OCI-LY1 (cell line): ENCODE results near the gene WNT6.

Experiments
- H2AFZ ChIP-seq: fragments of 200-600 bp; sonication (generic), shearing (Covaris generic); 2 replicates; pipeline ENCODE4 v1.6.0; 2014; ENCODE audit warnings: antibody characterized with exemption, mild to moderate bottlenecking, low read length
- H3F3A ChIP-seq: fragments of 200-600 bp; sonication (generic), shearing (Covaris generic); 2 replicates; pipeline ENCODE4 v1.6.0; 2014; ENCODE audit warnings: mild to moderate bottlenecking, antibody characterized with exemption, low read length, moderate library complexity; ENCODE audit not compliant: insufficient read depth
- H3K27ac ChIP-seq: fragments of 200-600 bp; sonication (generic); 2 replicates; pipeline ENCODE4 v1.5.1; 2014; ENCODE audit warnings: low read length, mixed run types, mild to moderate bottlenecking, low read depth; ENCODE audit not compliant: poor library complexity, severe bottlenecking
- H3K27me3 ChIP-seq: fragments of 200-600 bp; sonication (generic); 2 replicates; pipeline ENCODE4 v1.6.0; 2014; ENCODE audit warnings: antibody characterized with exemption, mild to moderate bottlenecking, low read length, moderate library complexity; ENCODE audit not compliant: insufficient read depth
- H3K36me3 ChIP-seq: fragments of 200-600 bp; sonication (generic); 2 replicates; pipeline ENCODE4 v1.6.1; 2014; ENCODE audit warnings: mild to moderate bottlenecking, antibody characterized with exemption, low read length, moderate library complexity, mixed read lengths; ENCODE audit not compliant: insufficient read depth
- H3K4me1 ChIP-seq: fragments of 200-600 bp; sonication (generic); 2 replicates; pipeline ENCODE4 v1.5.1; 2014; ENCODE audit warnings: mild to moderate bottlenecking, low read length, moderate library complexity; ENCODE audit not compliant: insufficient read depth, severe bottlenecking
- H3K4me2 ChIP-seq: fragments of 200-600 bp; sonication (generic), shearing (Covaris generic); 2 replicates; pipeline ENCODE4 v1.6.1; 2014; ENCODE audit warnings: low read length
- H3K4me3 ChIP-seq: fragments of 200-600 bp; sonication (generic); 2 replicates; pipeline ENCODE4 v1.5.1; 2014; ENCODE audit warnings: low read length, low read depth, mild to moderate bottlenecking, mixed read lengths; ENCODE audit not compliant: poor library complexity, severe bottlenecking
- H3K79me2 ChIP-seq: fragments of 200-600 bp; shearing (Covaris generic); 2 replicates; pipeline ENCODE4 v1.6.1; 2016; ENCODE audit warnings: mixed run types, low read length, mixed read lengths; ENCODE audit not compliant: insufficient read depth
- H3K9ac ChIP-seq: fragments of 200-600 bp; sonication (generic), shearing (Covaris generic); 2 replicates; pipeline ENCODE4 v1.6.1; 2014; ENCODE audit warnings: mild to moderate bottlenecking, low read length, mixed read lengths
- H3K9me2 ChIP-seq: fragments of 200-600 bp; sonication (generic), shearing (Covaris generic); 2 replicates; pipeline ENCODE4 v1.6.1; 2014; ENCODE audit warnings: low read depth, mild to moderate bottlenecking, low read length, mixed read lengths
- H3K9me3 ChIP-seq: fragments of 200-600 bp; shearing (Covaris generic); 2 replicates; pipeline ENCODE4 v1.6.1; 2014; ENCODE audit warnings: low read length, mixed read lengths
- H4K20me1 ChIP-seq: fragments of 200-600 bp; sonication (generic), shearing (Covaris generic); 2 replicates; pipeline ENCODE4 v1.6.0; 2016; ENCODE audit warnings: mild to moderate bottlenecking, low read length; ENCODE audit not compliant: insufficient read depth
- EZH2 ChIP-seq: fragments of 200-600 bp; sonication (generic), shearing (Covaris generic); IDR thresholded peaks from 2 replicates; pipeline ENCODE4 v1.8.0; 2017; ENCODE audit warnings: borderline replicate concordance, mixed run types, mild to moderate bottlenecking, antibody characterized with exemption, low read length, moderate library complexity, mixed read lengths
- TF ChIP-seq, protein P1 (sequence below): fragments of 200-600 bp; sonication (generic), shearing (Covaris generic); IDR thresholded peaks from 2 replicates; pipeline ENCODE4 v1.5.1; 2017; ENCODE audit warnings: mild to moderate bottlenecking, antibody characterized with exemption, low read length, moderate library complexity, mixed read lengths

The WNT6 gene

DNA sequence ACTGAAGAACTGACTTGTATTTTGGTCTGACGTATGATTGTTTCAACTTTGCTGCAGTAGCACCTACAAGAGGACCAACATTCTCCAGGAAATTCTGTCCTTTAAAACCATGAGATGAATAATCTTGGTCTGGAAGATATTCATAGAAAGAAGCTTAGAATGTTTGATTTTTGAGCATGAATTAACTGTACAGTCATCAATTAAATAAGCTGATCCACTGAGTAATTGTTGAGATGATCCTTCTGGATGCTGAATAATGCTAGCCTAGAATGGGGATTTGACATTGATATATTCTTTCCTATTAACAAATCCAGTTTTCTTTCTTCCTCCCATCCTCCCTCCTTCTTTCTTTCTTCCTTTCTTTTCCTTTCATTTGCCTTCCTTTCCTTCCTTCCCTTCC, 60.9 kb downstream of the WNT6 start:
- H4K20me1 ChIP-seq, result no peaks in the 10 kb centered on the region
- no peak overlapping the region for H3K27ac ChIP-seq
- H3K9me3 ChIP-seq, result no peaks in the 10 kb centered on the region
- TF ChIP-seq EZH2, result no peak
- TF ChIP-seq, protein P1, sequence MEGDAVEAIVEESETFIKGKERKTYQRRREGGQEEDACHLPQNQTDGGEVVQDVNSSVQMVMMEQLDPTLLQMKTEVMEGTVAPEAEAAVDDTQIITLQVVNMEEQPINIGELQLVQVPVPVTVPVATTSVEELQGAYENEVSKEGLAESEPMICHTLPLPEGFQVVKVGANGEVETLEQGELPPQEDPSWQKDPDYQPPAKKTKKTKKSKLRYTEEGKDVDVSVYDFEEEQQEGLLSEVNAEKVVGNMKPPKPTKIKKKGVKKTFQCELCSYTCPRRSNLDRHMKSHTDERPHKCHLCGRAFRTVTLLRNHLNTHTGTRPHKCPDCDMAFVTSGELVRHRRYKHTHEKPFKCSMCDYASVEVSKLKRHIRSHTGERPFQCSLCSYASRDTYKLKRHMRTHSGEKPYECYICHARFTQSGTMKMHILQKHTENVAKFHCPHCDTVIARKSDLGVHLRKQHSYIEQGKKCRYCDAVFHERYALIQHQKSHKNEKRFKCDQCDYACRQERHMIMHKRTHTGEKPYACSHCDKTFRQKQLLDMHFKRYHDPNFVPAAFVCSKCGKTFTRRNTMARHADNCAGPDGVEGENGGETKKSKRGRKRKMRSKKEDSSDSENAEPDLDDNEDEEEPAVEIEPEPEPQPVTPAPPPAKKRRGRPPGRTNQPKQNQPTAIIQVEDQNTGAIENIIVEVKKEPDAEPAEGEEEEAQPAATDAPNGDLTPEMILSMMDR, result no peak
- H3K4me1 ChIP-seq, result no peaks in the 10 kb centered on the region
- H3K27me3 ChIP-seq, result no peaks in the 10 kb centered on the region
- H3K9me2 ChIP-seq, result no peaks in the 10 kb centered on the region
- H3K36me3 ChIP-seq, result no peaks in the 10 kb centered on the region
- H3F3A ChIP-seq, result no peaks in the 10 kb centered on the region
- H3K79me2 ChIP-seq, result no peaks in the 10 kb centered on the region
- no peak overlapping the region for H2AFZ ChIP-seq
- no peak overlapping the region for H3K4me2 ChIP-seq
- H3K4me3 ChIP-seq, result no peak overlapping the region
- H3K9ac ChIP-seq, result no peak overlapping the region
